AG04449 (cell line): Measurements from ENCODE around the gene MAN1A2.

ENCODE experiments used
- CTCF ChIA-PET: fragments of 350-600 bp; formaldehyde crosslinking; extraction: SDS; loops from one replicate; lab custom pipeline; 2021; ENCODE audit warnings: antibody characterized with exemption; lab: Yijun Ruan, JAX
- POLR2A ChIA-PET: fragments of 400-600, 350-600 bp; formaldehyde crosslinking; extraction: SDS; loops from one replicate; lab custom pipeline; 2020; ENCODE audit warnings: antibody characterized with exemption, inconsistent platforms; lab: Yijun Ruan, JAX
- DNase-seq: peaks from one replicate; pipeline ENCODE4 v3.0.0-alpha.2; 2010; ENCODE audit warnings: low read depth, low spot score
- H3K4me3 ChIP-seq: 2 replicates; pipeline ENCODE4 v1.5.1; 2011; ENCODE audit warnings: low read depth, mild to moderate bottlenecking, control low read depth, low read length
- CTCF ChIP-seq: IDR thresholded peaks from one replicate; pipeline ENCODE4 v1.5.1; 2011; ENCODE audit warnings: mild to moderate bottlenecking, moderate library complexity, low read length, control low read depth, inconsistent platforms; ENCODE audit not compliant: insufficient read depth; ENCODE audit errors: missing control alignments

The MAN1A2 gene

GRCh38 chr1:117368116-117369108, 1.2 kb downstream of the MAN1A2 start:
- TF ChIP-seq CTCF = no peak
- no peak for DNase-seq
- CTCF ChIA-PET = interaction anchor here (1.3 to 1.5 kb wide), 4 partner anchors 166 to 301 kb away, joined by 3 to 4 read pairs (median 4); no protein-coding TSS in a partner anchor
- peak overlapping the region; percentile 88 for H3K4me3 ChIP-seq
- POLR2A ChIA-PET = no interaction called here

- DNase-seq = no peak
- peak overlapping the region; percentile 88 for H3K4me3 ChIP-seq
- POLR2A ChIA-PET = no interaction called here
- no peak for TF ChIP-seq CTCF
- CTCF ChIA-PET = interaction anchor here (1.5 kb wide), 1 partner anchor 248 kb away, joined by 3 read pairs; no protein-coding TSS in a partner anchor
Measured at GRCh38 chr1:117370071-117370470, 2.8 kb downstream of the MAN1A2 start.

GRCh38 chr1:117370509-117370908, 3.3 kb downstream of the MAN1A2 start:
- no peak for TF ChIP-seq CTCF
- CTCF ChIA-PET = no interaction called here
- no peak for DNase-seq
- POLR2A ChIA-PET = no interaction called here
- H3K4me3 ChIP-seq = peak overlapping the region; percentile 88; the same call in 1 of the 2 replicates

- ChIA-PET POLR2A (no interaction called here), CTCF (no interaction called here)
- no peak for TF ChIP-seq CTCF
- H3K4me3 ChIP-seq = no peak overlapping the region
- DNase-seq = no peak
Measured at GRCh38 chr1:117371441-117372151, 4.3 kb downstream of the MAN1A2 start.

GRCh38 chr1:117372863-117373412, 5.7 kb downstream of the MAN1A2 start:
- POLR2A ChIA-PET = no interaction called here
- no peak for TF ChIP-seq CTCF
- DNase-seq = no peak
- CTCF ChIA-PET = no interaction called here
- no peak overlapping the region for H3K4me3 ChIP-seq
